ENCODE results near the gene ZC3H18. TPM values are rescaled to one million over a fixed set of nuclear protein-coding genes. Genes with fewer than 3 reads are reported as not detected.

The ZC3H18 gene
- total RNA-seq, 2 experiments from 2014 or later = 72.0 to 72.7 TPM

GRCh38 chr16:88627531-88628411 lies 57.6 kb downstream of the ZC3H18 start:
- Mint-ChIP-seq H3K4me1 (ENCODE audit: low read depth) (peaks cover 12% of the 10 kb centered on the region), H3K36me3 (peaks cover 39% of the 10 kb centered on the region), H3K27ac (no peak overlapping the region), H3K9me3 (no peaks in the 10 kb centered on the region), H3K27me3 (no peaks in the 10 kb centered on the region), H3K4me3 (no peak overlapping the region)
- intact Hi-C loops (cut with micrococcal nuclease) = no loop called here
- POLR2A ChIA-PET = no interaction called here
- no peak for DNase-seq
- CTCF ChIA-PET = no interaction called here

- Mint-ChIP-seq H3K36me3 (peaks cover 32% of the 10 kb centered on the region), H3K4me3 (no peak overlapping the region), H3K9me3 (no peaks in the 10 kb centered on the region), H3K27ac (no peak overlapping the region), H3K27me3 (no peaks in the 10 kb centered on the region), H3K4me1 (ENCODE audit: low read depth) (peaks cover 17% of the 10 kb centered on the region)
- intact Hi-C loops (cut with micrococcal nuclease) = no loop called here
- no peak for DNase-seq
- POLR2A ChIA-PET = no interaction called here
- CTCF ChIA-PET = interaction anchor here (0.9 to 1.2 kb wide), 3 partner anchors 9 to 152 kb away, joined by 3 to 5 read pairs (median 4); partner anchors contain the start of gene ZC3H18
Observed at GRCh38 chr16:88628512-88628974, 58.3 kb downstream of the ZC3H18 start.

GRCh38 chr16:88629835-88630234 lies 59.6 kb downstream of the ZC3H18 start:
- intact Hi-C loops (cut with micrococcal nuclease) = loop anchor here (5.0 to 10.0 kb wide), 2 partner anchors 38 to 55 kb away; partner anchors contain the start of gene SNAI3
- Mint-ChIP-seq H3K4me3 (no peak overlapping the region), H3K9me3 (no peaks in the 10 kb centered on the region), H3K27me3 (no peaks in the 10 kb centered on the region), H3K4me1 (ENCODE audit: low read depth) (peaks cover 21% of the 10 kb centered on the region), H3K27ac (no peak overlapping the region), H3K36me3 (peaks cover 27% of the 10 kb centered on the region)
- ChIA-PET CTCF (interaction anchor here (0.7 kb wide), 1 partner anchor 58 kb away, joined by 3 read pairs; no protein-coding TSS in a partner anchor), POLR2A (interaction anchor here (0.9 kb wide), 1 partner anchor 10 kb away, joined by 3 read pairs; no protein-coding TSS in a partner anchor)
- no peak for DNase-seq

GRCh38 chr16:88630433-88630832 lies 60.2 kb downstream of the ZC3H18 start:
- Mint-ChIP-seq H3K27ac (no peak overlapping the region), H3K9me3 (no peaks in the 10 kb centered on the region), H3K27me3 (peaks cover 3% of the 10 kb centered on the region), H3K4me3 (no peak overlapping the region), H3K36me3 (peaks cover 25% of the 10 kb centered on the region), H3K4me1 (ENCODE audit: low read depth) (peaks cover 22% of the 10 kb centered on the region)
- POLR2A ChIA-PET = no interaction called here
- no peak for DNase-seq
- intact Hi-C loops (cut with micrococcal nuclease) = loop anchor here (5.0 to 10.0 kb wide), 2 partner anchors 38 to 54 kb away; partner anchors contain the start of gene SNAI3
- CTCF ChIA-PET = no interaction called here

GRCh38 chr16:88630941-88631340 lies 60.7 kb downstream of the ZC3H18 start:
- Mint-ChIP-seq H3K27ac (no peak overlapping the region), H3K27me3 (peaks cover 5% of the 10 kb centered on the region), H3K9me3 (no peaks in the 10 kb centered on the region), H3K4me3 (no peak overlapping the region), H3K4me1 (ENCODE audit: low read depth) (peaks cover 23% of the 10 kb centered on the region), H3K36me3 (peaks cover 23% of the 10 kb centered on the region)
- no peak for DNase-seq
- POLR2A ChIA-PET = no interaction called here
- intact Hi-C loops (cut with micrococcal nuclease) = loop anchor here (5.0 to 10.0 kb wide), 2 partner anchors 39 to 54 kb away; partner anchors contain the start of gene SNAI3
- CTCF ChIA-PET = no interaction called here

GRCh38 chr16:88631384-88631783 lies 61.2 kb downstream of the ZC3H18 start:
- Mint-ChIP-seq H3K4me1 (ENCODE audit: low read depth) (peaks cover 28% of the 10 kb centered on the region), H3K9me3 (no peaks in the 10 kb centered on the region), H3K36me3 (peaks cover 23% of the 10 kb centered on the region), H3K27ac (no peak overlapping the region), H3K27me3 (peaks cover 5% of the 10 kb centered on the region), H3K4me3 (no peak overlapping the region)
- DNase-seq = no peak
- intact Hi-C loops (cut with micrococcal nuclease) = loop anchor here (5.0 to 10.0 kb wide), 2 partner anchors 39 to 53 kb away; partner anchors contain the start of gene SNAI3
- CTCF ChIA-PET = interaction anchor here (2.8 kb wide), 1 partner anchor 11 kb away, joined by 14 read pairs; no protein-coding TSS in a partner anchor
- POLR2A ChIA-PET = no interaction called here

- POLR2A ChIA-PET = interaction anchor here (1.5 kb wide), 1 partner anchor 18 kb away, joined by 6 read pairs; no protein-coding TSS in a partner anchor
- intact Hi-C loops (cut with micrococcal nuclease) = loop anchor here (5.0 to 10.0 kb wide), 2 partner anchors 40 to 53 kb away; partner anchors contain the start of gene SNAI3
- peaks cover 19% of the 10 kb centered on the region for H3K36me3 Mint-ChIP-seq
- peaks cover 30% of the 10 kb centered on the region for H3K4me1 Mint-ChIP-seq (ENCODE audit: low read depth)
- H3K27me3 Mint-ChIP-seq = peaks cover 6% of the 10 kb centered on the region
- CTCF ChIA-PET = interaction anchor here (1.5 to 2.8 kb wide), 3 partner anchors 12 to 75 kb away, joined by 3 to 14 read pairs (median 5); no protein-coding TSS in a partner anchor
- peaks cover under 1% of the 10 kb centered on the region for H3K9me3 Mint-ChIP-seq
- no peak overlapping the region for H3K27ac Mint-ChIP-seq
- H3K4me3 Mint-ChIP-seq = no peak overlapping the region
- no peak for DNase-seq
Observed at GRCh38 chr16:88631920-88632586, 61.9 kb downstream of the ZC3H18 start.

- Mint-ChIP-seq H3K27me3 (peaks cover 8% of the 10 kb centered on the region), H3K27ac (no peak overlapping the region), H3K36me3 (peaks cover 20% of the 10 kb centered on the region), H3K9me3 (peaks cover 3% of the 10 kb centered on the region), H3K4me3 (no peak overlapping the region), H3K4me1 (ENCODE audit: low read depth) (peaks cover 35% of the 10 kb centered on the region)
- DNase-seq = no peak
- ChIA-PET CTCF (interaction anchor here (1.3 to 2.8 kb wide), 4 partner anchors 12 to 75 kb away, joined by 3 to 14 read pairs (median 4); no protein-coding TSS in a partner anchor), POLR2A (interaction anchor here (1.5 kb wide), 1 partner anchor 17 kb away, joined by 6 read pairs; no protein-coding TSS in a partner anchor)
- intact Hi-C loops (cut with micrococcal nuclease) = loop anchor here (5.0 to 10.0 kb wide), 2 partner anchors 40 to 52 kb away; partner anchors contain the start of gene SNAI3
Observed at GRCh38 chr16:88632587-88632930, 62.4 kb downstream of the ZC3H18 start.

- H3K9me3 Mint-ChIP-seq = peaks cover 3% of the 10 kb centered on the region
- CTCF ChIA-PET = interaction anchor here (0.6 to 2.8 kb wide), 10 partner anchors 13 to 160 kb away, joined by 3 to 14 read pairs (median 4); no protein-coding TSS in a partner anchor
- intact Hi-C loops (cut with micrococcal nuclease) = loop anchor here (5.0 to 10.0 kb wide), 2 partner anchors 41 to 51 kb away; partner anchors contain the start of gene SNAI3
- peak; percentile 78 for DNase-seq
- peaks cover 46% of the 10 kb centered on the region for H3K4me1 Mint-ChIP-seq (ENCODE audit: low read depth)
- POLR2A ChIA-PET = interaction anchor here (0.9 to 1.5 kb wide), 4 partner anchors 16 to 175 kb away, joined by 3 to 6 read pairs (median 4); partner anchors contain the start of gene ZC3H18
- H3K4me3 Mint-ChIP-seq = peak overlapping the region; percentile 66
- H3K27me3 Mint-ChIP-seq = peaks cover 17% of the 10 kb centered on the region
- peak overlapping the region; percentile 54 for H3K27ac Mint-ChIP-seq
- H3K36me3 Mint-ChIP-seq = peaks cover 16% of the 10 kb centered on the region
Observed at GRCh38 chr16:88633684-88634140, 63.5 kb downstream of the ZC3H18 start.

- intact Hi-C loops (cut with micrococcal nuclease) = loop anchor here (5.0 to 10.0 kb wide), 2 partner anchors 42 to 50 kb away; partner anchors contain the start of gene SNAI3
- POLR2A ChIA-PET = no interaction called here
- CTCF ChIA-PET = interaction anchor here (1.1 to 2.8 kb wide), 5 partner anchors 14 to 159 kb away, joined by 3 to 14 read pairs (median 4); no protein-coding TSS in a partner anchor
- Mint-ChIP-seq H3K27ac (no peak overlapping the region), H3K36me3 (peaks cover 15% of the 10 kb centered on the region), H3K4me3 (peak overlapping the region; percentile 66), H3K4me1 (ENCODE audit: low read depth) (peaks cover 48% of the 10 kb centered on the region), H3K27me3 (peaks cover 19% of the 10 kb centered on the region), H3K9me3 (peaks cover 3% of the 10 kb centered on the region)
- peak; percentile 72 for DNase-seq
Observed at GRCh38 chr16:88634141-88634993, 64.2 kb downstream of the ZC3H18 start.

All from activated CD4-positive, alpha-beta memory T cell treated with anti-CD3 and anti-CD28 coated beads for 36 hours (primary cell).